ENCODE measurements around the gene SYAP1.
"Not testable (repeated sequence)": the region's sequence is repeated elsewhere in the genome, so short reads cannot be mapped to it uniquely, and the experiment has no call there.

Gene SYAP1

DNA sequence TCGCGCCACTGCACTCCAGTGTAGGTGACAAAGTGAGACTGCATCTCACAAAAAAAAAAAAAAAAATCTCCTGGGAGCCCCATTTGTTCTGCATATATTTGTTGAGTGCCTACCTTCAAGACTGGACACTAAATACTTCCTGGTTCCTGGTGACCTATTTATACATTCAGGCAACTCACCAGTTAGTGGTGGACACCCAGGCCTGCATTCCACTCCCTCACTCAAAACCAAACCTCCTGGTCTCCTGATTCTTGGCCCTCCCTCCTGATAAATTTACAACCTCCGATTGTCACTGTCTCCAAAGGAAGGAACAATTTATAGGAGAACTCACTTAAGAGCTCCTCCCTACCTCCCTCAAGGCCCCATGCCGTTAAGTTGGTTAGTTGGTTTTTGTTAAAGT is 3.1 kb downstream of the SYAP1 start:
- in situ Hi-C loops (cut with MboI; ENCODE audit: low sequenced_read_pairs) = no loop called here

- in situ Hi-C loops (cut with MboI; ENCODE audit: low sequenced_read_pairs) = no loop called here
Measured at GRCh38 chrX:16725072-16725471, 5.7 kb downstream of the SYAP1 start.

- in situ Hi-C loops (cut with MboI; ENCODE audit: low sequenced_read_pairs) = not testable (repeated sequence)
Measured at GRCh38 chrX:16726347-16726988, 7.1 kb downstream of the SYAP1 start.

- in situ Hi-C loops (cut with MboI; ENCODE audit: low sequenced_read_pairs) = no loop called here
Measured at GRCh38 chrX:16727637-16728036, 8.2 kb downstream of the SYAP1 start.

GRCh38 chrX:16730450-16730849 is 11.0 kb downstream of the SYAP1 start:
- in situ Hi-C loops (cut with MboI; ENCODE audit: low sequenced_read_pairs) = no loop called here

DNA sequence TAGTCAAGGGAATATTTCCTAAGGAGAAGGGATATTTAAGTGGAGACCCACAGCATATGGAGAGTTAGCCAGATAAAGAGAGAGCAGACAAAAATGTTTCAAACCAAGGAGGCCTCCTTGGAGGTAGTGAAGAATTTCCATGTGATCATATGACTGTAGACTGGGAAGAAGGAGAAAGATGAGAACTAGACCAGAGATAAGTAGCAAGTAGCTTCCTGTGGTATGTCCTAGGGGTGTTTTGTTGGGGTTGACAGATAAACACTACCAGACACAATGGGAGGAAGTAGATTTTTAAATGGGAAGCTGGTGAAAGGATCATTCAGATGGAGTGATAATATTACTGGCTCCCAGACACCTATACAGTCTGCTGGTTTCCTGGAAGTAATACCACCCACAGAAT is 13.6 kb downstream of the SYAP1 start:
- in situ Hi-C loops (cut with MboI; ENCODE audit: low sequenced_read_pairs) = no loop called here

DNA sequence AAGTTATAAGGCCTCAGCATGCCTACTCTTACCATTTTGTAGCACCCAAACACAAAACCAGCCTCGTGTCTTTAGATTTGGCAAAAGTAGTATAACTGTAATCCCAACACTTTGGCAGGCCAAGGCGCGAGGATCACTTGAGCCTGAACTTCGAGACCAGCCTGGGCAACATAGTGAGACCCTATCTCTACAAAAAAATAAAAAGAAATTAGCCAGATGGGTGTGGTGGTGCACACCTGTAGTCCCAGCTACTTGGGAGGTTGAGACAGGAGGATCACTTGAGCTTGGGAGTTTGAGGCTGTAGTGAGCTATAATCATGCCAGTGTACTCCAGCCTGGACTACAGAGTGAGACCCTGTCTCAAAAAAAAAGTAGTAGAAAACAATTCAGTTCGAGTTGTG is 17.6 kb downstream of the SYAP1 start:
- in situ Hi-C loops (cut with MboI; ENCODE audit: low sequenced_read_pairs) = no loop called here

- in situ Hi-C loops (cut with MboI; ENCODE audit: low sequenced_read_pairs) = no loop called here
Measured at GRCh38 chrX:16739574-16739973, 20.2 kb downstream of the SYAP1 start.

DNA sequence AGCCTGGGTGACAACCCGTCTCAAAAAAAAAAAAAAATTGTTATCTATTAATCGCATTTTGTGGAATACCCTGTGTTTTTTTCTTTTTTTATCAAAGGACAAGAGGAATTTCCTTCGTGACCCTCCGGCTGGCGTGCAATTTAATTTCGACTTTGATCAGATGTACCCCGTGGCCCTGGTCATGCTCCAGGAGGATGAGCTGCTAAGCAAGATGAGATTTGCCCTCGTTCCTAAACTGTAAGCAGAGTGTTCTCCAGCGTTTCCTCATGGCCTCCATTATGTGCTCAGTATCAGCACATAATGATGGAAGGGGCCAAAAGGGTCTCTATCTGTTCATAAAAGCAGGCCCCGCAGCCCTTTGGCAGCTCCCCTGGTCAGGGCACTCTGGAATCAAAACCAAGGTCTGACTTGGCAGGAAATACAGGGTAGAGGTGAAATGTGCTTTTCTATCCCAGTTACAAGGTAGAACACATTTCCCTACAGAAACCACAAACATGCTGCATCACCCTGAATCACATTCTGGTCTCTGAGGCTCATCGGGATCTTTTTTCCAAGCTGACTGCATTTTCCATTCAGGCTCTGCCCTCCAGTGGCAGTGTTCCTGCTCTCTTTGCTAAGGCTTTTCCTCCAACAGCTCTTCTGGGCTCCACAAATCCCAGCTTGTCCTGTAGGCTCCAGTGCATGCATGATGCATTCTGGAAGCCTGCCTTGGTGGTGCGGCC is 24.4 kb downstream of the SYAP1 start:
- in situ Hi-C loops (cut with MboI; ENCODE audit: low sequenced_read_pairs) = no loop called here

- in situ Hi-C loops (cut with MboI; ENCODE audit: low sequenced_read_pairs) = no loop called here
Measured at GRCh38 chrX:16745102-16745501, 25.7 kb downstream of the SYAP1 start.

DNA sequence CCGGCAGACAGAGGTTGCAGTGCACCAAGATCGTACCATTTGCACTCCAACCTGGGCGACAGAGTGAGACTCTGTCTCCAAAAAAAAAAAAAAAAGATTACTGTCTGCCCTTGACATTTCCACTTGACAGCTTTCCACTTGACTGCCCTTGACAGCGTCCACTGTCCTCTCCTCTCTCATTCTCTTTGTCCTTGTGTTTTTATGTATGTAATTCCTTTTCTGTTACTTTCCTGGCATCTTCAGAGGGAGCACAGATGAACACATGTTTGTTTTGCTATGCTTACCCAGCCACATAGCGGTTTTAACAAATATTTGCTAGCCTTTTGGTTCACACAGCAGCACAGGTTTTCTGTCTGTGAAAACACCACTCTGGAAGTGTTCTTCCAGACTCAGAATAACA is 26.2 kb downstream of the SYAP1 start:
- in situ Hi-C loops (cut with MboI; ENCODE audit: low sequenced_read_pairs) = no loop called here

GRCh38 chrX:16748425-16748824 is 29.0 kb downstream of the SYAP1 start:
- in situ Hi-C loops (cut with MboI; ENCODE audit: low sequenced_read_pairs) = no loop called here

DNA sequence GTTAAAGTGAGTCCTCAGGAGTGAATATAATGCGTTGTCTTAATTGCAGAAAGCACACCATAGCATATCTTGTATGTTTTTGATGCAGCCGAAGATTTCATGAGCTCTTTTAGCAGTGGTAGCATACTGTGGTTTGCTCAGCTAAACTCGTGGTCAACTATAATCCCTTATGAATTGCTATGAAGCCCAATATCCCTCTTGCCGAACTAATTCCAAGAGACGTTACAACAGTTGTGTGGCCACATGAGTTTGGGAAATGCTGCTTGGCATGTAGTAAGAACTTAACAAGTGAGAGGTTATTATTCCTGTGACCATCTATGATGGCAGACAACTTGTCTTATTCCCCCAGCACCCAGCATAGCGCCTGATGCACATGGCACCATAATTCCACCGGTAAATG is 30.7 kb downstream of the SYAP1 start:
- in situ Hi-C loops (cut with MboI; ENCODE audit: low sequenced_read_pairs) = no loop called here

DNA sequence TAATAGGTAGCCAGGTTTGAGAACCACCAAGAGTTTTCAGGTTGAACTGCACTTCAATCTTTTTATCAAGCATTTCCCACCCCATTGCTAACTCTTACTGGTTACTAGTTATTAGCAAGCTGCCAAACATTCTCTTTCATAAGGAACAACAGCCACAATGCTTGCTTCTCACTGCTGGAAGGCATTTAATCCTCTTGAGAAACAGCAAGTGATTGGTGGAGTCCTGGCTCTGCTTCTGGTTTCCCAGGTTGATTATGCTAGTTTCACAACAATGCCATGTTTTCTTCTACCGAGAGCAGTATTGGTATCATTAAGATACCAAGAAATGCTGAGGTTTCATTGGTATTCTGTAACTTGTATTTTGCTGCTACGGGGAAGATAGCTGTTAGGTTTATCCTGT is 34.6 kb downstream of the SYAP1 start:
- in situ Hi-C loops (cut with MboI; ENCODE audit: low sequenced_read_pairs) = no loop called here

GRCh38 chrX:16756724-16757123 is 37.3 kb downstream of the SYAP1 start:
- in situ Hi-C loops (cut with MboI; ENCODE audit: low sequenced_read_pairs) = no loop called here

DNA sequence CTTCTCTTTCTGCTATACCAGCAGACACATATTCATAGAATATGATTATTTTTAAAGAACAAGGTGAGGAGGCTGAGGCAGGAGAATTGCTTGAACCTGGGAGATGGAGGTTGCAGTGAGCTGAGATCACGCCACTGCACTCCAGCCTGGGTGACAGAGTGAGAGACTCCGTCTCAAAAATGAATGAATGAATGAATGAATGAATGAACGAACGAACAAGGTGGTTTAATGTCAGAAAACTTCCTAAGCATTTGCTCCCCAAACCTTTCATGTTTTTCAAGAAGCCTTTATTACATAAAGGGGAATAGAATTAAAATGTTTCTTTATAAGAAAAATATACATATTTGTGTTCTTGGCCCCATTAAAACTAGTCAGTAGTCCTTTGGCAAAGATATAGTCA is 42.1 kb downstream of the SYAP1 start:
- in situ Hi-C loops (cut with MboI; ENCODE audit: low sequenced_read_pairs) = not testable (repeated sequence)

DNA sequence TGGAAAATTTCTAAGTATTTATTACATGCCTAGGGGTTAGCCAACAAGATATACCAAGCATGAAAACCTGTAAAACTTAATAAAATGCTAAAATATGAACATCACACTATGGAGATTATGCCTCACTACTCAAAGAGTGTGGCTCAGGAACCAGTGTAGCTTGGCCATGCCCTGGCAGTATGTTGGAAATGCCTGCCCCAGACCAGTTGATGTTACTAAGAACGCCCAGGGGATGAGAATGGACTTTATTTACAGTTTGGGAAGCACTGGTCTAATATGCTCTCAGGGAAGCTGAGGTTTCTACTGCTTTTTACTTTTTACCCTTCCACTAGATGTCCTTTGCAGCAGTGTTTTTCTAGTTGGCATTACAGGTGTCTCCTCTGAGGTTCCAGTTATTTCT is 43.2 kb downstream of the SYAP1 start:
- in situ Hi-C loops (cut with MboI; ENCODE audit: low sequenced_read_pairs) = no loop called here

- in situ Hi-C loops (cut with MboI; ENCODE audit: low sequenced_read_pairs) = no loop called here
Measured at GRCh38 chrX:16765594-16765993, 46.2 kb downstream of the SYAP1 start.

DNA sequence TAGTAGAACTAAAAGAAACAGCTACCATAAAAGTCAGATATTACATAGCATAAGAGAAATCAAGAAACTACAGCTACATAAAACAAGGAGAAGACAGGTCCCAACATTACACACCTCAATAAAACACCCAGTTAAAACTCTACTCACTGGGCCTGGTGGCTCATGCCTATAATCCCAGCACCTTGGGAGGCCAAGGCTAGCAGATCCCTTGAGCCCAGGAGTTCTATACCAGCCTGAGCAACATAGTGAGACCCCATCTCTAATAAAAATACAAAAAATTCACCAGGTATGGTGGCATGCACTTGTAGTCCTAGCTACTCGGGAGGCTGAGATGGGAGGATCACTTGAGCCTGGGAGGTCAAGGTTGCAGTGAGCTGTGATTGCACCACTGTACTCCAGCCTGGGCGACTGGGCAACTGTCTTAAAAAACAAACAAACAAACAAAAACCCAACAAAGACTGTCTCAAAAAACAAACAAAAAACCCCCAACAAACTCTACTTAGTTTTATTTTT is 51.6 kb downstream of the SYAP1 start:
- in situ Hi-C loops (cut with MboI; ENCODE audit: low sequenced_read_pairs) = no loop called here

GRCh38 chrX:16771483-16772398 is 52.3 kb downstream of the SYAP1 start:
- in situ Hi-C loops (cut with MboI; ENCODE audit: low sequenced_read_pairs) = no loop called here

GRCh38 chrX:16772460-16772859 is 53.0 kb downstream of the SYAP1 start:
- in situ Hi-C loops (cut with MboI; ENCODE audit: low sequenced_read_pairs) = no loop called here

GRCh38 chrX:16774746-16775145 is 55.3 kb downstream of the SYAP1 start:
- in situ Hi-C loops (cut with MboI; ENCODE audit: low sequenced_read_pairs) = no loop called here

All from HL-60/S4 treated with retinoic acid at 250 ng/mL for 4 days and 3 days (cell line).